ENCODE data around the gene COLEC12. TPM values are rescaled to one million over a fixed set of nuclear protein-coding genes. Genes with fewer than 3 reads are reported as not detected.

The COLEC12 gene
- polyA plus RNA-seq, 3 donors, result 0.21 to 0.47 (median 0.35) TPM

GRCh38 chr18:336713-337112 is 163.8 kb downstream of the COLEC12 start:
- Histone ChIP-seq H4K20me1 (ENCODE audit: insufficient read depth, low read length) (no peaks in the 10 kb centered on the region), H3K9ac (ENCODE audit: insufficient read depth, low read length, poor library complexity, severe bottlenecking) (no peak overlapping the region), H3K9me3 (replicated peaks in 1 of 2; ENCODE audit: control insufficient read depth in 1 of 2, insufficient read depth in 1 of 2, low read length in 2 of 2) (no peaks in the 10 kb centered on the region), H2AFZ (ENCODE audit: insufficient read depth, low read depth, low read length, poor library complexity, severe bottlenecking) (peak overlapping the region; percentile 8), H3K4me3 (replicated peaks in 1 of 3; ENCODE audit: low read depth in 2 of 3, low read length in 3 of 3) (no peak overlapping the region), H3K79me2 (ENCODE audit: insufficient read depth, low read length) (no peaks in the 10 kb centered on the region), H3K4me2 (replicated peaks; ENCODE audit: extremely low read depth, low read length, poor library complexity, severe bottlenecking) (no peak overlapping the region), H3K27me3 (ENCODE audit: control insufficient read depth in 2 of 2, insufficient read depth in 2 of 2, low read length in 2 of 2) (no peaks in the 10 kb centered on the region), H3K27ac (ENCODE audit: low read depth in 1 of 2, low read length in 2 of 2) (peak overlapping the region; percentile 22 to 50), H3K4me1 (ENCODE audit: control insufficient read depth in 1 of 2, insufficient read depth in 2 of 2, low read length in 2 of 2) (peaks cover 40 to 43% of the 10 kb centered on the region in 2 donors), H3K36me3 (replicated peaks in 1 of 2; ENCODE audit: control insufficient read depth in 1 of 2, insufficient read depth in 2 of 2, low read length in 2 of 2) (no peaks in the 10 kb centered on the region)
- Mint-ChIP-seq H3K27ac (peak overlapping the region; percentile 1 to 88 (median 73)), H3K4me3 (peak overlapping the region in 1 of 2 donors; percentile 49), H3K4me1 (peaks cover 47% of the 10 kb centered on the region), H3K9me3 (peaks cover 0 to 2% (median 0%) of the 10 kb centered on the region in 7 donors), H3K36me3 (peaks cover 0 to 4% of the 10 kb centered on the region in 2 donors), H3K27me3 (ENCODE audit: low read depth in 3 of 3) (peaks cover 0 to 1% (median 1%) of the 10 kb centered on the region in 3 donors)
- no peak for TF ChIP-seq CTCF (IDR thresholded peaks at IDR 0.05)
- DNase-seq, result peak; percentile 69 to 79 (median 76)
- intact Hi-C loops (cut with micrococcal nuclease), result loop anchor here in 1 of 2 donors (5.0 kb wide), 2 partner anchors 36 to 126 kb away; no protein-coding TSS in a partner anchor
- no CpG with 5 or more reads among the region's 2 CpGs for WGBS (ENCODE audit: insufficient coverage)

- peak; percentile 53 to 86 (median 72) for DNase-seq
- Histone ChIP-seq H3K4me3 (replicated peaks in 1 of 3; ENCODE audit: low read depth in 2 of 3, low read length in 3 of 3) (no peak overlapping the region), H3K4me1 (ENCODE audit: control insufficient read depth in 1 of 2, insufficient read depth in 2 of 2, low read length in 2 of 2) (peaks cover 43 to 44% of the 10 kb centered on the region in 2 donors), H3K9ac (ENCODE audit: insufficient read depth, low read length, poor library complexity, severe bottlenecking) (no peak overlapping the region), H3K36me3 (replicated peaks in 1 of 2; ENCODE audit: control insufficient read depth in 1 of 2, insufficient read depth in 2 of 2, low read length in 2 of 2) (no peaks in the 10 kb centered on the region), H3K4me2 (replicated peaks; ENCODE audit: extremely low read depth, low read length, poor library complexity, severe bottlenecking) (no peak overlapping the region), H3K9me3 (replicated peaks in 1 of 2; ENCODE audit: control insufficient read depth in 1 of 2, insufficient read depth in 1 of 2, low read length in 2 of 2) (no peaks in the 10 kb centered on the region), H3K27me3 (ENCODE audit: control insufficient read depth in 2 of 2, insufficient read depth in 2 of 2, low read length in 2 of 2) (no peaks in the 10 kb centered on the region), H2AFZ (ENCODE audit: insufficient read depth, low read depth, low read length, poor library complexity, severe bottlenecking) (no peak overlapping the region), H3K27ac (ENCODE audit: low read depth in 1 of 2, low read length in 2 of 2) (peak overlapping the region in 1 of 2 donors; percentile 50), H4K20me1 (ENCODE audit: insufficient read depth, low read length) (no peaks in the 10 kb centered on the region), H3K79me2 (ENCODE audit: insufficient read depth, low read length) (no peaks in the 10 kb centered on the region)
- intact Hi-C loops (cut with micrococcal nuclease), result loop anchor here in 1 of 2 donors (5.0 kb wide), 2 partner anchors 37 to 127 kb away; no protein-coding TSS in a partner anchor
- Mint-ChIP-seq H3K9me3 (peaks cover 0 to 2% (median 0%) of the 10 kb centered on the region in 7 donors), H3K4me3 (no peak overlapping the region), H3K27ac (peak overlapping the region in 3 of 7 donors; percentile 48 to 75 (median 61)), H3K36me3 (peaks cover 0 to 4% of the 10 kb centered on the region in 2 donors), H3K4me1 (peaks cover 47% of the 10 kb centered on the region), H3K27me3 (ENCODE audit: low read depth in 3 of 3) (peaks cover 0 to 1% (median 1%) of the 10 kb centered on the region in 3 donors)
- no peak for TF ChIP-seq CTCF (IDR thresholded peaks at IDR 0.05)
- 33% methylated on average over 1 of the region's 2 CpGs for WGBS (ENCODE audit: insufficient coverage)
Measured at GRCh38 chr18:335733-336132, 164.8 kb downstream of the COLEC12 start.

Measured in CD14-positive monocyte (primary cell).